Vagina (tissue), 2 donors: ENCODE results near the gene CDC27. TPM values are rescaled to one million over a fixed set of nuclear protein-coding genes. Genes with fewer than 3 reads are reported as not detected.
"Not testable (repeated sequence)": the region's sequence is repeated elsewhere in the genome, so short reads cannot be mapped to it uniquely, and the experiment has no call there.

Experiments used
- DNase-seq, 2 donors: peaks; one replicate each; pipeline ENCODE4 v3.0.0-alpha.2; 2017; ENCODE audit errors: extremely low spot score in 2 of 2
- H3K27ac ChIP-seq: fragments of 200-600 bp; sonication (generic); one replicate; pipeline ENCODE4 v1.5.1; 2019
- H3K27me3 ChIP-seq: fragments of 200-600 bp; sonication (generic); one replicate; pipeline ENCODE4 v1.5.1; 2019
- H3K36me3 ChIP-seq, 2 donors: fragments of 200-600 bp; sonication (generic); one replicate each; pipeline ENCODE4 v1.5.1; 2017 to 2019
- H3K4me1 ChIP-seq: fragments of 200-600 bp; sonication (generic); one replicate; pipeline ENCODE4 v1.5.1; 2019
- H3K4me3 ChIP-seq, 2 donors: fragments of 200-600 bp; sonication (generic); 1 replicate in 1 of 2; 2 replicates in 1 of 2; pipeline ENCODE4 v1.5.1; 2016 to 2019
- H3K9me3 ChIP-seq: fragments of 200-600 bp; sonication (generic); one replicate; pipeline ENCODE4 v1.5.1; 2019
- CTCF ChIP-seq, 3 experiments: fragments of 450-650 bp in 2 of 3; fragments of 200-600 bp in 1 of 3; sonication (generic) in 1 of 3; IDR thresholded peaks; one replicate each; pipeline ENCODE4 v1.5.1; 2017 to 2019; ENCODE audit warnings: antibody characterized with exemption in 3 of 3, mild to moderate bottlenecking in 2 of 3, moderate library complexity in 2 of 3
- POLR2A ChIP-seq, 2 donors: fragments of 450-650 bp; IDR thresholded peaks; one replicate each; pipeline ENCODE4 v1.6.1; 2017; ENCODE audit warnings: antibody characterized with exemption in 2 of 2, mild to moderate bottlenecking in 2 of 2, moderate library complexity in 2 of 2
- POLR2AphosphoS5 ChIP-seq, 2 donors: sonication (generic); formaldehyde crosslinking; IDR thresholded peaks; one replicate each; pipeline ENCODE4 v1.9.0; 2017; ENCODE audit warnings: antibody characterized with exemption in 2 of 2, mild to moderate bottlenecking in 2 of 2, low read depth in 1 of 2; ENCODE audit not compliant: insufficient read depth in 1 of 2
- intact Hi-C: fragments of 100-400 bp; cut with DNase I; formaldehyde crosslinking; loops from one replicate; pipeline ENCODE4 v1.15.1; 2023
- total RNA-seq: library from RNA; depleted of rRNA; stranded (reverse); fragments of >200 nt; gene quantifications from one replicate; pipeline ENCODE4 v1.2.3, GENCODE V29; 2016

The CDC27 gene
- total RNA-seq, 1 donor from 2014 or later, result 91.1 TPM

- intact Hi-C loops, result no loop called here
- Histone ChIP-seq H3K36me3 (peaks cover 0 to 46% of the 10 kb centered on the region in 2 donors), H3K4me1 (no peaks in the 10 kb centered on the region), H3K9me3 (no peaks in the 10 kb centered on the region), H3K27ac (no peak overlapping the region), H3K27me3 (no peaks in the 10 kb centered on the region), H3K4me3 (no peak overlapping the region)
- no peak for TF ChIP-seq CTCF (IDR thresholded peaks at IDR 0.05)
- no peak for TF ChIP-seq POLR2AphosphoS5 (IDR thresholded peaks at IDR 0.05; ENCODE audit: insufficient read depth in 1 of 2, low read depth in 1 of 2)
- no peak for DNase-seq
Observed at GRCh38 chr17:47135235-47135634, 53.9 kb downstream of the CDC27 start.

GRCh38 chr17:47134354-47134753 lies 54.7 kb downstream of the CDC27 start:
- peaks cover 0 to 37% of the 10 kb centered on the region in 2 donors for H3K36me3 ChIP-seq

GRCh38 chr17:47131761-47132160 lies 57.3 kb downstream of the CDC27 start:
- Histone ChIP-seq H3K36me3 (peaks cover 0 to 26% of the 10 kb centered on the region in 2 donors), H3K4me3 (no peak overlapping the region), H3K27me3 (no peaks in the 10 kb centered on the region), H3K9me3 (no peaks in the 10 kb centered on the region), H3K27ac (no peak overlapping the region), H3K4me1 (no peaks in the 10 kb centered on the region)
- no peak for DNase-seq
- TF ChIP-seq CTCF (IDR thresholded peaks at IDR 0.05), result no peak
- TF ChIP-seq POLR2A (IDR thresholded peaks at IDR 0.05), result no peak
- no peak for TF ChIP-seq POLR2AphosphoS5 (IDR thresholded peaks at IDR 0.05; ENCODE audit: insufficient read depth in 1 of 2, low read depth in 1 of 2)
- intact Hi-C loops, result no loop called here

More at GRCh38 chr17:47134354-47134753, 54.7 kb downstream of the CDC27 start:
- H3K9me3 ChIP-seq, H3K27me3 ChIP-seq, H3K4me3 ChIP-seq, intact Hi-C loops, DNase-seq, H3K27ac ChIP-seq, H3K4me1 ChIP-seq: not testable (repeated sequence)

DNA sequence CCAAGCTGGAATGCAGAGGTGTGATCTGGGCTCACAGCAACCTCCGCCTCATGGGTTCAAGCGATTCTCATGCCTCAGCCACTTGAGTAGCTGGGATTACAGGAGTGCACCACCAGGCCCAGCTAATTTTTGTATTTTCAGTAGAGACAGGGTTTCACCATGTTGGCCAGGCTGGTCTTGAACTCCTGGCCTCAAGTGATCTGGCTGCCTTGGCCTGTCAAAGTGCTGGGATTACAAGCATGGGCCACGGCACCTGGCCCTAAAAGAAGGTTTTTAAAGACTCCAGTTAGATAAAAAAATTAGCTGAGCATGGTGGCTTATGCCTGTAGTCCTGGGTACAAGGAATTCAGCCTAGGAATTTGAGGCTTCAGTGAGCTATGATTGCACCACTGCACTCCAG lies 62.3 kb downstream of the CDC27 start:
- H3K9me3 ChIP-seq, H3K27ac ChIP-seq, DNase-seq, intact Hi-C loops, H3K4me3 ChIP-seq, H3K4me1 ChIP-seq, H3K27me3 ChIP-seq: not testable (repeated sequence)
- H3K36me3 ChIP-seq, result peaks cover 0 to 49% of the 10 kb centered on the region in 2 donors

GRCh38 chr17:47123262-47123661 lies 65.8 kb downstream of the CDC27 start:
- H3K36me3 ChIP-seq, result peaks cover 0 to 52% of the 10 kb centered on the region in 2 donors

GRCh38 chr17:47120521-47121095 lies 68.5 kb downstream of the CDC27 start:
- no peak for DNase-seq
- intact Hi-C loops, result no loop called here
- Histone ChIP-seq H3K27me3 (no peaks in the 10 kb centered on the region), H3K4me1 (no peaks in the 10 kb centered on the region), H3K27ac (no peak overlapping the region), H3K36me3 (peaks cover 0 to 39% of the 10 kb centered on the region in 2 donors), H3K9me3 (no peaks in the 10 kb centered on the region), H3K4me3 (no peak overlapping the region)
- no peak for TF ChIP-seq POLR2A (IDR thresholded peaks at IDR 0.05)
- no peak for TF ChIP-seq POLR2AphosphoS5 (IDR thresholded peaks at IDR 0.05; ENCODE audit: insufficient read depth in 1 of 2, low read depth in 1 of 2)
- no peak for TF ChIP-seq CTCF (IDR thresholded peaks at IDR 0.05)

More at GRCh38 chr17:47123262-47123661, 65.8 kb downstream of the CDC27 start:
- H3K4me3 ChIP-seq, H3K27ac ChIP-seq, H3K27me3 ChIP-seq, H3K9me3 ChIP-seq, H3K4me1 ChIP-seq, DNase-seq, intact Hi-C loops: not testable (repeated sequence)
